Activated gamma-delta T cell treated with anti-CD3 and anti-CD28 coated beads, Interleukin-2, amount 50 U/mL, for 16 hours (primary cell): ENCODE data around the gene YTHDC2.
"Not testable (repeated sequence)": the region's sequence is repeated elsewhere in the genome, so short reads cannot be mapped to it uniquely, and the experiment has no call there.

ENCODE experiments used
- DNase-seq: peaks from one replicate; pipeline ENCODE4 v3.0.0-alpha.2; 2020; ENCODE audit warnings: low read depth

Gene YTHDC2

DNA sequence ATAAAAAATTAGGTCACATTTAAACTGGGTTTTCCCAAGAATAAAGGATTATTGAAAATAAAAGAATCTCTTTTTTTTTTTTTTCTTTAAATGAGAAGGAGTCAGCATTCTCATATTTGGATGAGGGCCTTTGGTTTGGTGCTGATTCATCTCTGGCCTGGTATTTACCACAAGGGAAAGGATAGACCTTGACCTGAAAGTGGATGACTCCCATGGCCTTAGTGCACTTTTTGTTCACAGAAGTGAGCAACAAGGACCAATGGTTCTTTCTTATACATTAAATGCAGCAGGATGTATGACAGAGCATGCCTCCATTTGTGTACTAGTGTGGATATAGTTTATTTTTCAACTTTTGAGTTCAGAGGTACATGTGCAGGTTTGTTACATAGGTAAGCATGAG is 6.9 kb downstream of the YTHDC2 start:
- DNase-seq = no peak

DNA sequence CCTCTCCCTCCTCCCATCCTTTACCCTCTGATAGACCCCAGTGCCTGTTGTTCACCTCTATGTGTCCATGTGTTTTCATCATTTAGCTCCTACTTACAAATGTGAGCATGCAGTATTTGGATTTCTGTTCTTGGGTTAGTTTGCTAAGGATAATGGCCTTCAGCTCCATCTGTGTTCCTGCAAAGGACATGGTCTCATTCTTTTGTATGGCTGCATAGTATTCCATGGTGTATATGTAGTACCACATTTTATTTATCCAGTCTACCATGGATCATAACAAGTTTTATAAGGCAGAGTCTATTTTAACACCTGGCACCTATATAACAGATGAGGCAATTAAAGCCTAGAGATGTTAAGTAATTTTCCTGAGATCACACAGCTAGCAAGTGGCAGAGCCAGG is 7.4 kb downstream of the YTHDC2 start:
- DNase-seq = no peak

DNA sequence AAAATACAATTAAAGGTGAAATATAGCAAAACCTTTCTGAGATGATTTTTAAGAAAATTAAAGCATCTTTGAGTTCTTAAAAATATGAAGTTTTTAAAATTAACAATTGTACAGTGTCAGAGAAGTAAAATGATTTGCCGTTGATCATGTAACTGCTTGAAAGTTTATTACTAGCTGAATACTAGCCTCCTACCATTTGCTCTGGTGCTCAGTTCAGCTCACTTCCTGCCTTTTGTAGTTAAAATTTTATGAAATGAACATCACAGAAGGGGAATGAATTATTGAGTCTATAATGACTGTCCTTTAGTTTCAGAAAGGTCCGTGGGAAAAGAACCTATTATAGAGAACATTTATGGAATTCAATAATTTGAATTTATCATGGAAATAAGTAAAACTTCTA is 9.7 kb downstream of the YTHDC2 start:
- DNase-seq = no peak

DNA sequence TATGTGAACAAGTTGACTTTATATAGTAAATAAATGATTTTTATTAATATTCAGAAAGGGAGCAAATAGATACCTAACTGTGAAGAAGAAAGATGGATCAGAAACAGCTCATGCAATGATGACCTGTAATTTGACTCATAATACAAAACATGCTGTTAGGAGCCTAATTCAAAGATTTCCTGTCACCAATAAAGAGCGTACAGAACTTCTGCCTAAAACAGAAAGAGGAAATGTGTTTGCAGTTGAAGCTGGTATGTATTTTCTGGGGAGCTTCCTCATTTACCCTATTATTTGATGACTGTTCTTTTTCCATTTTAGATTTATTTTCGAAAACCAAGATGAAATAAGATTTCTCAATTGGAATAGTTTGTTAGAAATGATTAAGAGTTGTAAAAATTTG is 11.4 kb downstream of the YTHDC2 start:
- no peak for DNase-seq

DNA sequence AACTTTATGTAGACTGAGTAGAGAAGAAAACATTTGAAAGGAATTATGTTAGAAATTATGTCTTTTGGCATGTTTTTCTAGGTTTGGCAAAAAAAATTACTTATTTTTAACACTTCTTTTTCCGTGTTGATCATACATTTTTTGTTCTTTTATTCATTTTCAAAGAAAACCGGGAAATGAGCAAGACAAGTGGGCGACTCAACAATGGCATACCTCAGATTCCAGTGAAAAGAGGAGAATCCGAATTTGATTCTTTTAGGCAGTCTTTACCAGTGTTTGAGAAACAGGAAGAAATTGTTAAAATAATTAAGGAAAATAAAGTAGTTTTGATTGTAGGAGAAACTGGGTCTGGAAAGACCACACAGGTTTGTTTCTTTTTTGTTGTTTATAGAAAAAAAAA is 12.9 kb downstream of the YTHDC2 start:
- no peak for DNase-seq

DNA sequence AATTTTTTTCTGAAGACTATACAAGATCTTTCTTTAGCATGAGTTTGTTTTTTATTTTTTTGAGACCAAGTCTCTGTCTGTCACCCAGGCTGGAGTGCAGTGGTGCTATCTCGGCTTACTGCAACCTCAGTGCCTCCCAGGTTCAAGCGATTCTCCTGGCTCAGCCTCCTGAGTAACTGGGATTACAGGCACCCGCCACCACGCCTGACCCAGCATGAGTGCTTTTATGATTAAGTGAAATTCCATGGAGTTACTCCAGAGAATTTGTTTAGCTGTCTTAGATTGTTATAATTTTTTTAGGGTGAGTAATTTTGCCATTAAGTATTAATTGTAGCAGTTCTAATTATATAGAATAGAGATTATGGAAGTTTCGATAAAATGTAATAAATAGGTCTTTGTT is 14.3 kb downstream of the YTHDC2 start:
- no peak for DNase-seq

DNA sequence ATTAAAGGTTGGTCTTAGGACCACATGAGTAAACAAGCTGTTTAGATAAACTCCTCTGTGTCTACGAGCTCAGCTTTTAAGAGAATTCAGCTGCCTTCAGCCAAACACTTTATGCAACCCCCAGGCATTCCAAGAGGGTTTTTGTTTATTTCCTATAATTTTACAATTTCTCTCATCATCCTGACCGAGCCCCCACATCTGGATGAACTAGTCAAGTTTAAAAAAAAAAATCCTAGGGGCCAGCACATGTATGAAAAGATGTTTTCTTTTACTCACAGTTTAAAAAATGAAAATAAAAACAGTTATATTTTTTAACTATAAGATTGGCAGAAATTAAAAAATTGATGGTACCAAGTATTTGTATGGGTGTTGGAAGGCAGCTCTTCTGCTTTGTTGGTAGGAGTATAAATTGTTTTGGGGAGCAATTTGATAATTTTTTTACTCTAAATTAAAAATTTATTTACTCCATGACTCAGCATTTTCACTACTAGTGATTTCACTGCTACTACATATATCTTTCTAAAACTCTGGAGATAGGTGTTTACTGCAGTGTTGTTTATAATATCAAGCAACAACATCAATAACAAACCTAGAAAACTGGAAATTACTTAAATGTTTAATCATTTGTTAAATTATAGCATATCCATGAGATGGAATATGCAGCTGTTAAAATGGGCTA is 18.1 kb downstream of the YTHDC2 start:
- DNase-seq = no peak

DNA sequence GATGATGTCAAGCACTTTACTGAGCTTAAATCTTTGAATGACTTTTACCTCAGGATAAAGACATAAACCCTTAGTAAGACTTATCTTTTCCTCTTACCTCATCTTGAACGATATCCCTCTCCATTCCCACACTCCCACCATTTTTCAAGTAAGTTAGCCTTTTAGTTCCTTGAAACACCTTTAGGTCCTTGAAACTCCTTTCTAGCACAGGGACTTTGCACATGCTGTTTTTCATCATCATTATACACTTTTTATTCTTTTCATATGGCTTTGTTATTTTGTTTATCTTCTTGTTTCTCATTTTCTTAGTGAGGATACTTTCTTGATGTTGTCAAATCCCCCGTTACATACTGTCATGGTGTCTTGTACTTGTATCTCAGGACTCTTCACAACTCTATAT is 24.8 kb downstream of the YTHDC2 start:
- DNase-seq = no peak

DNA sequence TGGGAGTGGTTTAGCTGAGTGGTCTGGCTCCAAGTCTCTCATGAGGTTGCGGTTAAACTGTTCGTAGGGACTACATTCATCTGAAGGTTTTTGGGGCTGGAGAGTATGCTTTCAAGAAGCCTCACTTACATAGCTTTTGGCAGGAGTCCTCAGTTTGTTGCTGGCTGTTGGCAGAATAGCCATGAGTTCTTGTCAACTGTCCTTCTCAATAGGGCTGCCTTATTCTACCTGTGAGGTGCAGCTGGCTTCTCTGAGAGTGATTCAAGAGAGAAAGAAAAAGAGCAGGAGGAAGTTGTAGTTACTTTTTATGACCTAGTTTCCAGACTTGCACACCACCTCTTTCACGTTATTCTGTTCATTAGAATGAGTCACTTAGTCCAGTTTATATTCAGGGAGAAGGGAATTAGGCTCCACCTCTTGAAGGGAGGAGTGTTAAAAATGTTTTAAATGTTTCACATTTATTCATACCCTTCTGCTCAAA is 33.2 kb downstream of the YTHDC2 start:
- DNase-seq = no peak

DNA sequence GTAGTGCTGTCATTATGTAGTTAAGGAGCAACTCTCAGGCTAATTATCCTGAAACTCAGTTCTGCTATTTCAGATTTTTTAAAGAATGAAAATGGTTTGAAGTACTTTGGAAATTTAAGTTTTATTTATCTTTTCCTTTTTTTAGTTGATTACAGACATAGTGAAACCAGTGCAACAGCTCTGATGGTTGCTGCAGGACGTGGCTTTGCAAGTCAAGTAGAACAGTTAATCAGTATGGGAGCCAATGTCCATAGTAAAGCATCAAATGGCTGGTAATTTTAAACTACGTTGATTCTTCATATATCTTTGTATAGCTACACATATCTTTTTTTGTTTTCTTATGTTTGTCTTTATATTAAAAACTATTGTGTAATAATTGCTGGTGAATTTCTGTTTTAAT is 34.9 kb downstream of the YTHDC2 start:
- DNase-seq = no peak

DNA sequence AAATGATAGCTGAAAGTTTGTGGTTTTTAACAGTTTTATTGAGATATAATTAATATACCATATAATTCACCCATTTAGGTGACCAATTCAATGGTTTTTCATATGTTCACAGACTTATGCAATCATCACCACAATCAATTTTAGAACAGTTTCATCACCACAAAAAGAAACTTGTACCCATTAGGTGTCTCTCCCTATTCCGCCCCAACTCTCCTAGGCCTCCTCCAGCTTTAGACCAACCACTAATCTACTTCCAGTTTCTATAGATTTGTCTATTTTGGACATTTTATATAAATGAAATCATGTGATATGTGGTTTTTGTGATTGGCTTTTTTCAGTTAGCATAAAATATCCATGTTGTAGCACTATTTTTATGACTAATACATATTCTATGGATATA is 38.6 kb downstream of the YTHDC2 start:
- DNase-seq = no peak

DNA sequence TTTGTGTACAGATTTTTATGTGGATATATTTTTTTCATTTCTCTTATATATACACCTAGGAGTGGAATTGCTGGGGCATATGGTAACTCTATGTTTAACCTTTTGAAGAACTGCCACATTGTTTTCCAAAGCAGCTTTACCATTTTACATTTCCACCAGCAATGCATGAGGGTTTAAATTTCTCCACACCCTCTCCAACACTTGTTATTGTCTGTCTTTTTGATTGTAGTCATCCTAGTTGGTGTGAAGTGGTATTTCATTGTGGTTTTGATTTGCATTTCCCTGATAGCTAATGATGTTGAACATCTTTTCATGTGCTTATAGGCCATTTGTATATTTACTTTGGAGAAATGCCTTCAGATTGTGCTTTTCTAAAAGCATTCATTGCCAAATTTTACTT is 39.1 kb downstream of the YTHDC2 start:
- no peak for DNase-seq

DNA sequence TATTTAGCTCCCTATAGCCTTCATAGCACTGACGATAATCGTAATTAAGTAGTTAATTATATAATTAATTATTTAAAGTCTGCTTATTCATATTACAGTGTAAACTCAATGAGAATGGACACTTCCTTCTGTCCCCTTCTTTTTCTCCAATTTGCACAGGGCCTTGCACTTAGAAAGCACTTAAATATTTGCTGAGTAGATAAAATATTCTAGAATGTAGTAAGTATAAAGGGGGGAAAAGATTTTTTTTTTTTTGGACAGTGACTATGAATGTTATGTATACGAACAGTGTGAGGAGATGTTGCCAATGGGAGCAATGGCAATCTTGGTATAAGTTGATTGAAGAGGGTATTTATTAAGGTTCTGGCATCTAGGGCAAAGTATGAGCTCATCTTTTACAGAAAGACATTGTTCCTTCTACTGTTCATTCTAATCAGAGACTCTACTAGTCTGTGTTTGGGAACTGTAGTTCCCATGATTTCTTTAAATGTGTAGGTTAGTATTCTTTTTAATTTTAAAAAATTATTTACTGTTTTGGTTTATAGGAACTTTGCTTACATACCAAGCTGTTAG is 49.4 kb downstream of the YTHDC2 start:
- no peak for DNase-seq

DNA sequence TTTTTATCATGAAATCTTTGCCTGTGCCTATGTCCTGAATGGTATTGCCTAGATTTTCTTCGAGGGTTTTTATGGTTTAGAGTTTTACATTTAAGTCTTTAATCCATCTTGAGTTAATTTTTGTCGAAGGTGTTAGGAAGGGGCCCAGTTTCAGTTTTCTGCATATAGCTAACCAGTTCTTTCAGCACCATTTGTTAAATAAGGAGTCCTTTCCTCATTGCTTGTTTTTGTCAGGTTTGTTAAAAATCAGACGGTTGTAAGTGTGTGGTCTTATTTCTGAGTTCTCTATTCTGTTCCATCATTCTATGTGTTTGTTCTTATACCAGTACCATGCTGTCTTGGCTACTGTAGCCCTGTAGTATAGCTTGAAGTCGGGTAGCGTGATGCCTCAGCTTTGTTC is 55.9 kb downstream of the YTHDC2 start:
- no peak for DNase-seq

DNA sequence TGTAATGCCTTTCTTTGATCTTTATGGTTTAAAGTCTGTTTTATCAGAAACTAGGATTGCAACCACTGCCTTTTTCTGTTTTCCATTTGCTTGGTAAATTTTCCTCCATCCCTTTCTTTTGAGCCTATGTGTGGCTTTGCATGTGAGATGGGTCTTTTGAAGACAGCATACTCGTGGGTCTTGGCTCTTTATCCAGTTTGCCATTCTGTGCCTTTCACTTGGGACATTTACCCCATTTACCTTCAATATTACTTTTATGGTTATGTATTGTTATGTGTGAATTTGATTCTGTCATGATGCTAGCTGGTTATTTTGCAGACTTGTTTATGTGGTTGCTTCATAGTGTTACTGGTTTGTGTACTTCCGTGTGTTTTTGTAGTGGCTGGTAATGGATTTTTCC is 59.2 kb downstream of the YTHDC2 start:
- DNase-seq = no peak

DNA sequence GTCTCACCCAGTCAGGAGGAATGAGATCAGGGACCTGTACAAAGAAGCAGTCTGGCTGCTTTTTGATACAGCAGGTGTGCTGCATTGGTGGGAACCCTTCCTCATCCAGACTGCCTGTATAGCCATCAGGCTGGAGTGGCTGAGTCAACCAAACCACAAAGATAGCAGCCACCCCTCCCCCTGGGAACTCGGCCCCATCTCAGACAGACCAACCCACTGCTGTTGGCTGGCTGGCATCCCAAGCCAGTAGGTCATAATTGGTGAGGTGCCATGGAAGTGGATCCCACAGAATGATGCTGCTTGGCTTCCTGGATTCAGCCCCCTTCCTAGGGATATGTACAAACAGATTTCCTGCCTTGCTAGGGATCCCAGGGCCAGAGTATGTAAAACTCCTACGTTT is 60.9 kb downstream of the YTHDC2 start:
- no peak for DNase-seq

DNA sequence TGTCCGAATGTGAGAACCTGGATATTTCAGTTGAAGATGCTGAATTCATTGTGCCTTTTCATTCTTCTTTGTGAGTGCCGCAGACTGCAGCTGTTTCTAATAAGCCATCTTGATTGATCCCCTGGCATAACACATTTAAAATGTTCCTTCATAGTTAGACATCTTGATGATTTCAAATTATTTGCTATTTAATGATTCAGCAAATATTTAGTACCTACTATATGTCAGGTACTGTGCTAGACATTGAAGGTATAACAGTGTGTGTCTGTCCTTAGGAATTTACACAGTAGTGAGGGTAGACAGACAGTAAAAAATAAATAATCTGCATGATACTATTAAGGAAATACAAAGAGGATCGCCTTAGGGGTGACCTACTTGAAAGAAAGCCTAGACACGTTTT is 61.6 kb downstream of the YTHDC2 start:
- DNase-seq = no peak

DNA sequence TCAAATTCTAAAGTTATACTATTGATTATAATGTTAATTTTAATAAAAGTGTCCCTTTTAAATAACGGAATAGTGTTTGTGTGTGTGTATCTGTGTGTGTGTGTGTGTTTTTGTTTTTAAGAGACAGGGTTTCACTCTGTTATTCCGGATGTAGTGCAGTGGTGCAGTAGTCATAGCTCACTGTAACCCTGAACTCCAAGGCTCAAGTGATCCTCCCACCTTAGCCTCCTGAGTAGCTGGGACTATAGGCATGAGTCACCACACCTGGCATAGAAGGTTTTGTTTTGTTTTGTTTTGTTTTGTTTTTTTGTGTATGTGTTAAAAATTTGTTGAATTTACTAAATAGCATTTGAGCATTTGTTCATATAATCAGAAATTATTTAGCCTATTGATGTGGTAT is 64.6 kb downstream of the YTHDC2 start:
- DNase-seq = no peak

DNA sequence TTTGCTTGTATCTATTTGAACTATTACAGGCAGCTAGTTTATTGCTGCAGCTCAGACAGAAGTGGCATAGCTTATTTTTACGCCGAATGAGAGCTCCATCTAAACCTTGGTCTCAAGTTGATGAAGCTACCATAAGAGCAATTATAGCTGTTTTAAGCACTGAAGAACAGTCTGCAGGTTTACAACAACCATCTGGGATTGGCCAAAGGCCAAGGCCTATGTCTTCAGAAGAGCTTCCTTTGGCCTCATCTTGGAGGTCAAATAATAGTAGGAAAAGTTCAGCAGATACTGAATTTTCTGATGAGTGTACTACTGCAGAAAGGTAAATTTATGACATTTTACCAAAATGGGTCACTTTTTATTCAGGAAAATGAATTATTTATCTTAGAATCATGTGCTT is 67.9 kb downstream of the YTHDC2 start:
- DNase-seq = no peak

DNA sequence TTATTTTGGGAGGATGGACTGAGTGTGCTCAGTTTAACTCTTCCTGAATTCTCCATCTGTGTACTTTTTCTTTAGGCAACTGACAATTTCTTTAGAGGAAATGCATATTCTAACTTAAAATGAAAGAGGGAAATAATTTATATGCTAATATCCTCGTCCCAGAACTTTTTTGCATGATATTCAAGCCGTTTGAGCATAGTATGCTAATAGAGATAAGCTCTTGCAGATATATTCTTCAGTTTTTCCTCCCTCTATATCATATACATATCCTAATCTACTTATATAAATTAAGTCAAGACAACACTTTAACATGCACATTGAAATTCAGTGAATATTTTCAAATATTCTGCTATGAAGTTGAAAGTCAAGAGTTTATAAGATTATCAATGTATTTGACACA is 84.7 kb downstream of the YTHDC2 start:
- no peak for DNase-seq

DNA sequence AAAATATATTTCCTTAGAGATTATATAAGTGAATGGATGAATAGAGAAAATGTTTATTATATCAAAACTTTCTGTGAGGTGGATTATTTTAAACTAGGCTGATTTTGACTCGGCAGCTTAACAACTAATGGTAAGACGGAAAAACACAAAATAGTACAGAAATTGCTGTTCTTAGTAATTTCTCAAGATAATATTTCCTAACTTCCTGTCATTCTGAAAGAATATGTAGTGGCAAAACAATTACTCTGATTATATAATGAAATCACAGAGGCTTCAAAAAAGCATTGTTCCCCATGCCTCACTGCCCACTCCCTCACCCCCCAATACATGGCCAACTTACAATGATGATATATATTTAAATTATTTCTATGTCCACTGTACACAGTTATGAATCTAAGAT is 85.4 kb downstream of the YTHDC2 start:
- DNase-seq = no peak

DNA sequence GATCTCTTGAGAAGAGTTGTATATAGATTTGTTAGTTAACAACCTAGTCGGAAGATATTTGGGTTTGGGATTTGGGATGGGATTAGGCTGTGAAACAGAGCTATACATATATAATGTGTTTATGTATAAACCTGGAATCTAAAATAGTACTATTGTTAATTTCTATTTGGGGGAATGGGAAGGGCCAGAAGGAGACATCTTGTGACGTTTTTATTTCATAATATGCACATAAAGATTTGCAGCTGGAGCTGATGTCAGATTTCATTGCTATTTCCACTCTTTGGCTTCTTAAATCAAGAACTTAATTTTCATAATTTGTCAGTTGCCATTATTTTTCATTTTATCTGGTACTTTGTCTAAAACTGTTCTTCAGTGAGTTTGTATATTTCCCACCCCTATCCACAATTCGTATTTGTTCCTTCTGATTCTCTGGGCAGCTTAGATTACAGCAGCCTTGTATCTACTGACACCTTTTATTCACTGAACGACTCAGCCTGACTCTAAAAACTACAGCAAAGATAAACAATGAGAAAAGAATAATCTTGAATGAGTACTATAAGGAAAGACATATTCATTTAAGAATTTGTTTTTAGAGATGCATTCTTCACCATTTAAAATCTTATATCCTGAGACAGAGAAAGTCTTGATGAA is 86.9 kb downstream of the YTHDC2 start:
- DNase-seq = no peak

DNA sequence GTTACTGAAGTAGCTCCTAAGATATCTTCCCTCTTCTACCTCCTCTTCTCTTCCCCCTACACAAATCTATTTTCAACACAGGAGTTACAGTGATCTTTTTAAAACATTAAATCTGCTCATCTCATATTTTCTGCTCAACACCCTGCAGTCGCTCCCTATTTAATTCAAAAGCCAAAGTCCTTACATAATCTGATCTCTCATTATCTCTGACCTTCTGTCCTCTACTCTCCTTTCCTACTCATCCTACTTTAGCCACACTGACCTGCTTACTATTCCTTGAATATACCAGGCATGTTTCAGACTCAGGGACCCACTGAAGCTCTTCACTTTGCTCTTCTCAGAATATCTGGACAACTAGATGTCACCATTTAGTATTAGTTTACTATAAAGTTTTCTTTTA is 87.9 kb downstream of the YTHDC2 start:
- DNase-seq = no peak

DNA sequence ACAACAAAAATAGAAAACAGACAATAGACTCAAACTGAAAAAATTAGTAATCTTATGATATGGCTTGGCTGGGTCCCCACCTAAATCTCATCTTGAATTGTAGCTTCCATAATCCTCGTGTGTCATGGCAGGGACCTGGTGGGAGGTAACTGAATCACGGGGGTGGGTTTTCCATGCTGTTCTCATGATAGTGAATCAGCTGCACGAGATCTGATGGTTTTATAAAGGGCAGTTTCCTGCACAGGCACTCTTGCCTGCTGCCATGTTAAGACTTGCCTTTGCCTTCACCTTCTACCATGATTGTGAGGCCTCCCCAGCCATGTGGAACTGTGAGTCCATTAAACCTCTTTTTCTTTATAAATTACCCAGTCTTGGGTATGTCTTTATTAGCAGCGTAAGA is 89.8 kb downstream of the YTHDC2 start:
- not testable (repeated sequence) for DNase-seq
